Skin of body (tissue), 2 donors: ENCODE measurements around the gene NCAPH2. TPM values are rescaled to one million over a fixed set of nuclear protein-coding genes. Genes with fewer than 3 reads are reported as not detected.
A peak's percentile ranks its signal among the peaks of the same experiment; 100 is the strongest.

Experiments
- DNase-seq: peaks from one replicate; lab custom pipeline; 2025; lab: John Stamatoyannopoulos, UW
- total RNA-seq: library from RNA; depleted of rRNA; stranded (reverse); fragments of >200 nt; gene quantifications from one replicate; pipeline ENCODE4 v1.2.3, GENCODE V29; 2014

NCAPH2 gene
- total RNA-seq, 1 donor from 2014 or later: 29.7 TPM

- DNase-seq: no peak
Observed at GRCh38 chr22:50546326-50547262, 38.6 kb downstream of the NCAPH2 start.

GRCh38 chr22:50547263-50547985, 39.4 kb downstream of the NCAPH2 start:
- no peak for DNase-seq

- DNase-seq: no peak
Observed at GRCh38 chr22:50548040-50548920, 40.3 kb downstream of the NCAPH2 start.

- DNase-seq: no peak
Observed at GRCh38 chr22:50548921-50549790, 41.1 kb downstream of the NCAPH2 start.

- no peak for DNase-seq
Observed at GRCh38 chr22:50550395-50550794, 42.4 kb downstream of the NCAPH2 start.

GRCh38 chr22:50551160-50551752, 43.2 kb downstream of the NCAPH2 start:
- no peak for DNase-seq

GRCh38 chr22:50553310-50553709, 45.3 kb downstream of the NCAPH2 start:
- DNase-seq: no peak

GRCh38 chr22:50556703-50557102, 48.7 kb downstream of the NCAPH2 start:
- no peak for DNase-seq

- DNase-seq: no peak
Observed at GRCh38 chr22:50560034-50560433, 52.0 kb downstream of the NCAPH2 start.

GRCh38 chr22:50561401-50562358, 53.7 kb downstream of the NCAPH2 start:
- DNase-seq: no peak

GRCh38 chr22:50562523-50563412, 54.7 kb downstream of the NCAPH2 start, which contains the start of gene SYCE3:
TSS of gene SYCE3 (minus strand) at chr22:50562919. CDS start at chr22:50556405, 6,514 bp downstream.
- peak; percentile 81 for DNase-seq

GRCh38 chr22:50563413-50564160, 55.6 kb downstream of the NCAPH2 start:
- no peak for DNase-seq

GRCh38 chr22:50564289-50564688, 56.3 kb downstream of the NCAPH2 start:
- DNase-seq: no peak

- no peak for DNase-seq
Observed at GRCh38 chr22:50567721-50568252, 59.8 kb downstream of the NCAPH2 start.

GRCh38 chr22:50568626-50569025, 60.6 kb downstream of the NCAPH2 start:
- DNase-seq: no peak

- DNase-seq: no peak
Observed at GRCh38 chr22:50569041-50569459, 61.0 kb downstream of the NCAPH2 start.
